ENCODE data around the gene VIPR2.
"Not testable (repeated sequence)": the region's sequence is repeated elsewhere in the genome, so short reads cannot be mapped to it uniquely, and the experiment has no call there.

VIPR2 gene

DNA sequence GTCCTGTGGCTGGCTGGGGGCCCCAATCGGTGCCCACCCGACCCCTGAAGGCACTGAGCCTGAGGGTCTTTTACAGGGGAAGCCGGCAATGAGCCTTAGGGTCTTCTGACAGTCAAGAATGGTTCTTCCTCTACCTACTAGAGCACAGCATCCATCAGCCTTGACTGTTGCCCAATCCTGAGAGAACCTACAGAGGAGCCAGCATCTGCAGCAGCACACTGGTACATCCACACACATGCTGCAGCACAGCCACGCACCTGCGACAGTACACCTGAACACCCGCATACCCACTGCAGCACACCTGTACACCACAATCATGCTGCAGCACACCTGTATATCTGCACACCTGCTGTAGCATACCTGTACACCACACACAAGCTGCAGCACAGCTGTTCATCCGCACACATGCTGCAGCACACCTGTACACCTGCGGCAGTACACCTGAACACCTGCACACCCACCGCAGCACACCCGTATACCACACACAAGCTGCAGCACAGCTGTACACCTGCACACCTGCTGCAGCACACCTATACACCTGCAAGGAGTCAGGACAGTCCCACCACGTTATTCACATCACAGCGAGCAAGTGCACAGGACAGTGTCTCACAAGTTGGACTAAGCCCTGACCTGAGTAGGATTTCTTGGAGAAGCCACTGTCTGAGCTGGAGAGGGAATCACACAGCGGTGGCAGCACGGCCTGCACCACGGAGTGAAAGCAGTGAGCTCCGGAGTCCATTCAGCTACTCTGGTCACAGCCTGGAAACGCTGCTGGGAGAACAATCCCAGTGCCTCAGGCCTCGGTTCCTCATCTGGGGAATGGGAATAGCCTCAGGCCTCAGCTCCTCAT lies 56.4 kb downstream of the VIPR2 start:
- TF ChIP-seq, protein P1, sequence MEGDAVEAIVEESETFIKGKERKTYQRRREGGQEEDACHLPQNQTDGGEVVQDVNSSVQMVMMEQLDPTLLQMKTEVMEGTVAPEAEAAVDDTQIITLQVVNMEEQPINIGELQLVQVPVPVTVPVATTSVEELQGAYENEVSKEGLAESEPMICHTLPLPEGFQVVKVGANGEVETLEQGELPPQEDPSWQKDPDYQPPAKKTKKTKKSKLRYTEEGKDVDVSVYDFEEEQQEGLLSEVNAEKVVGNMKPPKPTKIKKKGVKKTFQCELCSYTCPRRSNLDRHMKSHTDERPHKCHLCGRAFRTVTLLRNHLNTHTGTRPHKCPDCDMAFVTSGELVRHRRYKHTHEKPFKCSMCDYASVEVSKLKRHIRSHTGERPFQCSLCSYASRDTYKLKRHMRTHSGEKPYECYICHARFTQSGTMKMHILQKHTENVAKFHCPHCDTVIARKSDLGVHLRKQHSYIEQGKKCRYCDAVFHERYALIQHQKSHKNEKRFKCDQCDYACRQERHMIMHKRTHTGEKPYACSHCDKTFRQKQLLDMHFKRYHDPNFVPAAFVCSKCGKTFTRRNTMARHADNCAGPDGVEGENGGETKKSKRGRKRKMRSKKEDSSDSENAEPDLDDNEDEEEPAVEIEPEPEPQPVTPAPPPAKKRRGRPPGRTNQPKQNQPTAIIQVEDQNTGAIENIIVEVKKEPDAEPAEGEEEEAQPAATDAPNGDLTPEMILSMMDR (IDR thresholded peaks at IDR 0.05; ENCODE audit: low read depth, low read length), result no peak
- DNase-seq, result no peak

DNA sequence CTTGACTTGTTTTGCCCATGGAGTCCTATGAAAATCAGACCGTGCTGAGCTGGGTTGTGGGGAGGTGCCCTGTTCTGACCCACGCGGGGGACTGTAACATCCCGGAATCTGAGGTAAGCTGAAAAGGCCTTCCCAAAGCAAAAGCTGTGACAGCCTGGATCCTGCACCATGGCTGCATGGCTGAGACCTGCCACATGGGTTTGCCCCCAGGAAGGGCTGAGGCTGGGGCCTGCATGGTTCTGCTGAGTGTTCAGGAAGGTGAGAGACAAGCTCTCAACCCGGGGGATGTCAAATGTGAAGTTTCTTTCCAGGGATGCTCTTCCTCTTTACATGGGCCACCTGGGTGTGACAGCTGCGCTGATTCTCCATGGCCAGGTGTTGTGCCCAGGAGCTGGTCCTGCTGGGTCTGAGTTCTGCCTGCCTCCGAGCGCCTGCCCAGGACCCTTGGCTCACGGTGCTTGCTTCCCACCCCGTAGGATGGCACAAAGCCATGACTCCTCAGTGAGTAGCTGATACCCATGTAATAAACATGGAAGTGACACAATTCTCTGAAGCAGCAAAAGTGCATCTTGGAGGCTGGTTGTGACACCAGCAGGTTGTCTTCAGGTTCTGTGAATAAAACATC lies 58.3 kb downstream of the VIPR2 start:
- Histone ChIP-seq H3K27me3 (no peaks in the 10 kb centered on the region), H3K9me3 (no peaks in the 10 kb centered on the region), H3K36me3 (no peaks in the 10 kb centered on the region), H3K4me3 (ENCODE audit: low read depth, low read length) (no peak overlapping the region), H3K4me1 (no peaks in the 10 kb centered on the region)
- TF ChIP-seq, protein P1 (IDR thresholded peaks at IDR 0.05; ENCODE audit: low read depth, low read length), result no peak
- no peak for DNase-seq

More for the DNA sequence above, 56.4 kb downstream of the VIPR2 start:
- H3K9me3 ChIP-seq, result no peaks in the 10 kb centered on the region
- no peaks in the 10 kb centered on the region for H3K4me1 ChIP-seq
- H3K27me3 ChIP-seq, result no peaks in the 10 kb centered on the region
- no peaks in the 10 kb centered on the region for H3K36me3 ChIP-seq
- H3K4me3 ChIP-seq (ENCODE audit: low read depth, low read length), result no peak overlapping the region

GRCh38 chr7:159084069-159084801 lies 60.4 kb downstream of the VIPR2 start:
- Histone ChIP-seq H3K27me3 (no peaks in the 10 kb centered on the region), H3K4me3 (ENCODE audit: low read depth, low read length) (no peak overlapping the region), H3K9me3 (no peaks in the 10 kb centered on the region), H3K4me1 (no peaks in the 10 kb centered on the region), H3K36me3 (no peaks in the 10 kb centered on the region)
- TF ChIP-seq, protein P1 (IDR thresholded peaks at IDR 0.05; ENCODE audit: low read depth, low read length), result no peak
- no peak for DNase-seq

- TF ChIP-seq, protein P1 (IDR thresholded peaks at IDR 0.05; ENCODE audit: low read depth, low read length), result no peak
- DNase-seq, result no peak
- no peaks in the 10 kb centered on the region for H3K36me3 ChIP-seq
- no peaks in the 10 kb centered on the region for H3K27me3 ChIP-seq
- H3K4me3 ChIP-seq (ENCODE audit: low read depth, low read length), result no peak overlapping the region
- no peaks in the 10 kb centered on the region for H3K9me3 ChIP-seq
- H3K4me1 ChIP-seq, result no peaks in the 10 kb centered on the region
Observed at GRCh38 chr7:159083698-159084068, 61.0 kb downstream of the VIPR2 start.

GRCh38 chr7:159083001-159083697 lies 61.5 kb downstream of the VIPR2 start:
- Histone ChIP-seq H3K36me3 (no peaks in the 10 kb centered on the region), H3K4me3 (ENCODE audit: low read depth, low read length) (no peak overlapping the region), H3K4me1 (no peaks in the 10 kb centered on the region), H3K9me3 (no peaks in the 10 kb centered on the region), H3K27me3 (no peaks in the 10 kb centered on the region)
- no peak for DNase-seq
- TF ChIP-seq, protein P1 (IDR thresholded peaks at IDR 0.05; ENCODE audit: low read depth, low read length), result no peak

GRCh38 chr7:159082075-159082474 lies 62.6 kb downstream of the VIPR2 start:
- not testable (repeated sequence) for H3K27me3 ChIP-seq; H3K4me1 ChIP-seq; H3K4me3 ChIP-seq (ENCODE audit: low read depth, low read length); H3K36me3 ChIP-seq; DNase-seq; H3K9me3 ChIP-seq

Data from BE2C (cell line).